Stimulated activated CD4-positive, alpha-beta T cell treated with anti-CD3 and anti-CD28 coated beads, Interleukin-4, amount 100 ng/mL, for 4 hours (primary cell): Measurements from ENCODE around the gene TRAPPC5.
A peak's percentile ranks its signal among the peaks of the same experiment; 100 is the strongest.

Experiments
- DNase-seq, 2 experiments: peaks; one replicate each; pipeline ENCODE4 v3.0.0-alpha.2; 2020

The TRAPPC5 gene

GRCh38 chr19:7646426-7646700 is 34.3 kb upstream of the TRAPPC5 start:
- no peak for DNase-seq

- no peak for DNase-seq
Observed at GRCh38 chr19:7647156-7647555, 33.5 kb upstream of the TRAPPC5 start.

- no peak for DNase-seq
Observed at GRCh38 chr19:7648265-7649014, 32.2 kb upstream of the TRAPPC5 start.

DNA sequence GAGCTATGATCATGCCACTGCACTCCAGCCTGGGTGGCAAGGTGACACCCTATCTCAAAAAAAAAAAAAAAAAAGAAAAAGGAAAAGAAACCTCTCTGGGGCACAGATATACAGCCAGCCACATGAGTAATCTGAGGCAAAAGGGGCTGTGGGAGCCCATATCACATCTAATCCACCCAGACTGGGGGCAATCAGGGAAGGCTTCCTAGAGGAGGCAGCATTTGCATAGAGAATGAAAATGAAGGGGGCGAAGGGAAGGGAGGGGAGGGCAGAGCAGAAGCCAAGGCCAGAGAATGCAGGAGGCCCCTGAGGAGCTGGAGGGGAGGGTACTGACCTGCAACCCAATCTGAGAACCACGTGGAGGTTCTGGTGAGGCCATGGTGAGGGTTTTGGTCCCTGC is 30.5 kb upstream of the TRAPPC5 start:
- DNase-seq = no peak

DNA sequence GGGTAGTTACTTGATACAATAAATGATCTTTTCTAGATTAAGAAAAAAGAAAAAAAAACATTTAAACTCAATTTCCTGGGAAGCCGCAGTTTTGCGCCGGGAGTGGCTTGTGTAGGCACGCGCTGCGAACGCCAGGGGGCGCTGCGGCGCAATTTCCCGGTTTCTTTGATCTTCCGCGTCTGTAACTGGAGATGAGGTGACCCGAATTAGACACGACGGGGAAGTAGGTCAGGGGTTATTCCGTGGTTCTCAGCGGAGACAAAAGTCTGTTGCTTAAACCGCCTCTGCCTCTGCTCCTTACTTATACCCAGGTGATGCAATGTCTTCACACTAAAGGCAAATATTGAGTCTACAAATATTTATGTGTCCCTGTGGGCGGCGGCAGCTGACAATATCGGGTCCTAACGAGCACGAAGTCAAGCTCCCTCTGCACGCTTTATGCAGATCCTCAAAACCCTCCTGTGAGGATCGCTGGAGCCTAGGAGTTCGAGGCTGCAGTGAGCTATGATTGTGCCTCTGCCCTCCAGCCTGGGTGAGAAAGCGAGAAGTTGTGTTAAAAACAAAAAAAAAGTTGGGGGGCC is 28.5 kb upstream of the TRAPPC5 start:
- DNase-seq = peak; percentile 78 to 84

DNA sequence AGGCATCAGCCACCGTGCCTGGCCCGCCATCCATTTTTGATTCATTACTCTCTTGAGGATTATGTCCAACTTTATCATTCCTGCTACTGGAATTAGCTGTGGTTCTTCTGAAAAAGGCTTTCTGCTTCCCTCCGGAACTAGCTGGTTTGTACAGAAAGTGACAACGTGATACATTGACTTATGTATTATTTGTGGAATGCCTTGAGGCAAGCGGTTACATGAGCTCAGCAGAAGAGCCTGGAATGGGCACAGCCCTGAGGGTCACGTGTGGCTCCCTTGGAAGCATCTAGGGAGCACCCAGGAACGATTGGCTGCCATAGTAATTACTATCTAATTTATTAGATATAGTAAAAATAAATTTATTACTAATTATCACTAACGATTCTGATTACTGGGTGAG is 26.2 kb upstream of the TRAPPC5 start:
- no peak for DNase-seq

- no peak for DNase-seq
Observed at GRCh38 chr19:7655581-7655980, 25.1 kb upstream of the TRAPPC5 start.

DNA sequence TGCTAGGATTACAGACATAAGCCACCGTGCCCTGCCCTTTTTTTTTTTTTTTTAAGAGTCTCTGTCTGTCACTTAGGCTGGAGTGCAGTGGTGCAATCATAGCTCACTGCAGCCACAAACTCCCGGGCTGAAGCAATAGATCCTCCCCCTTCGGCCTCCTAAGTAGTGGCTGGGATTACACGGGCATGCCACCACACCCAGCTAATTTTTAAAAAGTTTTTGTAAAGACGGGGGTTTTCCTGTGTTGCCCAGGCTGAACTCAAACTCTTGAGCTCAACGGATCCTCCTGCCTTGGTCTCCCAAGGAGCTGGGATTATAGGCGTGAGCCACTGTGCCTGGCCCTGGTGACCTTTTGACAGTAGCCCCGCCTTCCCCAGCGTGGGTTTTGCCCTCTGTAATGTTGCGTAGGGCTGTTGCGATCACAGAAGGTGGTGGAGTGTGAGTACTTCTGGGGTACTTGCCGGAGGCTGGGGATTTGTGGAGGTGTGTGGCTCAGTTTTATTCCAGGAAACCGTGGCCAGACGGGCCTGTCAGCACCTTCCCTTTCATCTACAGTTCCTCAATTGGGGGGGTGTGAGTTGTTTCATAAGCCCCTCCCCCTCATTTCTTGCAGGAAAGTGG is 23.4 kb upstream of the TRAPPC5 start:
- peak in 1 of 2 experiments; percentile 32 for DNase-seq

DNA sequence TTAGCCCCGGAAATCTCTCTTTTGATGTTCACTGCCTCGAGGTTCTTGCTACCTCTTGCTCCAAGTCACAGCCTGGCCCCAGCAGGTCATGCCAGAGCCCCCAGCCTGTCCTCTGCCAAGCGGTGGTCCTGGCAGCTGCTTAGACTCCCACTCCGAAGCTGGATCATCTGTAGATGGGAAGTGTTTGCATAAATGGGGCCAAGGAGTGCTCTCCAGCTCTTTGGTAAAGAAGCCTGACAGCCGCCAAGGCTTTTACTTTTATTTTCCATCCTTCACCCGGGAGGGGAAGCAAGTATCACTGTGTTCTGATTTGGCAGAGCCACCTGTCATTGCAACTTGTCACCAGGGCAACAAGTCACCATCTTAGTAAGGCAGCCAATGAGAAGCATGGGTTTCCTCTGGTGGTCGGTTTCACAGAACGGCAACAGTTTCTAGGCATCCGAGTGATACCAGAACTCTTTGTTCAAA is 22.4 kb upstream of the TRAPPC5 start:
- peak in 1 of 2 experiments; percentile 47 for DNase-seq

GRCh38 chr19:7661744-7662538 is 18.7 kb upstream of the TRAPPC5 start:
- DNase-seq = no peak

DNA sequence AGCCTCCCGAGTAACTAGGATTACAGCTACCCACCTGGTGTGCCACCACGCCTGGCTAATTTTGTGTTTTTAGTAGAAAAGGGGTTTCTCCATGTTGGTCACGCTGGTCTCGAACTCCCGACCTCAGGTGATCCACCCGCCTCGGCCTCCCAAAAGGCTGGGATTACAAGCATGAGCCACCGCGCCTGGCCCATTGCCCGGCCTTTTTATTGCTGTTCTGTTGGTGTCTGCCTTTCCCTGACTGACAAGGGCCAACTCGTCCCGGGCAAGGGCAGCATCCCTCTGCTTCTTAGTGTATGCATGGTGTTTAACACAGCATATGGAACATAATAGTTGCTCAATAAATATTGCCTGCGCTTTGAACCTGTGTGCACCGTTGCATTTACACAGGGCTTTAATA is 18.0 kb upstream of the TRAPPC5 start:
- no peak for DNase-seq

DNA sequence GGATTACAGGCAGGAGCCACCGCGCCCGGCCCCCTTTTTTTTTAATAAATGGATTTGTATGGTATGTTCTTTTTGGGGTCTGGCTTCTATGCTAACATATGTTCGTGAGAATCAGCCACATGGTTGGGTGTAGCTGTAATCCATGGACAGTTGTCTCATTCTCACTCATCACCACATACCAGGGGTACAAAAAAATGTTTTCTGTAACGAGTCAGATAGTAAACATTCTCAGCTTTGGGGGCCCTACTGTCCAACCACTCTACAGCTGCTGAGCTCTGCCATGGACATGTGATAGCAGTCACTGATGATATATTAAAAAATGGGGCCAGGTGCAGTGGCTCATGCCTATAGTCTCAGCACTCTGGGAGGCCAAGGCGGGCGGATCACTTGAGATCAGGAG is 16.9 kb upstream of the TRAPPC5 start:
- DNase-seq = no peak

DNA sequence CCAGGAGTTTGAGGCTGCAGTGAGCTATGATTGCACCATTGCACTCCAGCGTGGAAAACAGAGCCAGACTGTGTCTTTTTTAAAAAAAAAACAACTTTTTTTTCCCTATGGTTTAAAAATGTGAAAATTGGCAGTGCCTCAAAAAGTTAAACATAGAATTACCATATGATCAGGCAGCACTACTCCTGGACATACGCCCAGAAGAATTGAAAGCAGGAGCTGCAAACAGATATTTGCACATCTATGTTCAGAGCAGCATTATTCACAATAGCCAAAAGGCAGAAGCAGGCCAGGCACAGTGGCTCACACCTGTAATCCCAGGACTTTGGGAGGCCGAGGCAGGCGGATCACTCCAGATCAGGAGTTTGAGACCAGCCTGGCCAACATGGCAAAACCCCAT is 15.6 kb upstream of the TRAPPC5 start:
- DNase-seq = no peak

DNA sequence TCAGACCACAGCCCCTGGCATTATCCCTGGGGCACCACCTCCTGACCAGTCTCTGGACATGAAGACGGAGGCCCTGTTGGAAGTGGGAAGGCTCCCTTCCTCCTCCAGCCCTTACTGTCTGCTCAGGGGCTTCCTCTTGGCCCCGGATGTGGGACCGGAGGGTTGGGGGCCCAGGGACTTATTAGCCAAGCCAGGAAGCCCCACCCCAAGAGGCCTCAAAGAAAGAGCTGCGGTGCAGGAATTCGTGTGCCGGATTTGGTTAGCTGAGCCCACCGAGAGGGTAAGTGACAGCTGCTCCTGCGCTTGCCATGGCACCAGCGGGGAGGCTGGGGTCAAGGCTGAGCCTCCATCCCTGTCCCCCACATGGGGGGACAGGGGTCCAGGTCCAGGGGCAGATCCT is 11.8 kb upstream of the TRAPPC5 start, which contains the start of gene RETN:
Gene RETN (plus strand): TSS at position 208 of the 400 bp plus-strand sequence. CDS start 278 bp downstream, outside the sequence.
- DNase-seq = no peak

GRCh38 chr19:7669641-7670040 is 11.0 kb upstream of the TRAPPC5 start:
- no peak for DNase-seq

- no peak for DNase-seq
Observed at GRCh38 chr19:7670150-7670783, 10.4 kb upstream of the TRAPPC5 start.

DNA sequence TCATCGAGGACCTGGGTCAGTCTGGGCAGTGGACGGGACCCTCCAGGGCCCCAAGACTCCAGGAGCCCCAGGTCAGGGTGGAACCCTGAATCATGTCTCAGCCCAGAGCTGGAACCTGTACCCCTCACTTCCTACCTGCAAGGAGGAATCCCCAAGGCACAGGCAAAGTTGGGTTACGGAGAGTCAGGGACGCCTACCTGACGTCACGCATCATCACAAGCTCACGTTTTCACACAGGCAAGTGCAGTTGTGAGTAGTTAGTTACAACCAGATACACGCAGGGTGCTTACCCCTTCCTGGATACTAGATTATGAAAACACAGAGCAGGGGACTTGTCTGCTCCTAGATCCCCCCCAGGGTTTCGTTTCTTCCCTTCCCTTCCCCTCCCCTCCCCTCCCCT is 9.8 kb upstream of the TRAPPC5 start:
- DNase-seq = no peak

GRCh38 chr19:7672522-7672921 is 8.1 kb upstream of the TRAPPC5 start:
- DNase-seq = no peak

GRCh38 chr19:7674010-7675005 is 6.3 kb upstream of the TRAPPC5 start:
- DNase-seq = peak in 1 of 2 experiments; percentile 24

DNA sequence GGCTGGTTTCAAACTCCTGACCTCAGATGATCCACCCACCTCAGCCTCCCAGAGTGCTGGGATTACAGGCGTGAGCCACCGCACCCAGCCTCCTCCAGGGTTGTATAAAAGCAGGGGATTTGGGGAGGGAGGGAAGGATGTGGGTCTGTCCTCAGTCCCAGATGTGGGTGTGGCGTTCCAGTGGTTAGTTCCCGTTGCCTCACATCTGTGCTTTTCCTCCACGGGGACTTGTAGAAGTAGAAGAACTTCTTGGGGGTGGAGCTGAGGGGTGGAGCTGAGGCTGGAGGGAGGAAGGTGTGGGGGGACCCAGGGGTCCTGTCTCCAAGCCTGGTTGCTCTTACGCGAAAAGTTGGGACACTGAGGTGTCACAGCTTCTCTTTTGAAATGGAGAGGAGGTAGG is 4.3 kb upstream of the TRAPPC5 start:
- no peak for DNase-seq

DNA sequence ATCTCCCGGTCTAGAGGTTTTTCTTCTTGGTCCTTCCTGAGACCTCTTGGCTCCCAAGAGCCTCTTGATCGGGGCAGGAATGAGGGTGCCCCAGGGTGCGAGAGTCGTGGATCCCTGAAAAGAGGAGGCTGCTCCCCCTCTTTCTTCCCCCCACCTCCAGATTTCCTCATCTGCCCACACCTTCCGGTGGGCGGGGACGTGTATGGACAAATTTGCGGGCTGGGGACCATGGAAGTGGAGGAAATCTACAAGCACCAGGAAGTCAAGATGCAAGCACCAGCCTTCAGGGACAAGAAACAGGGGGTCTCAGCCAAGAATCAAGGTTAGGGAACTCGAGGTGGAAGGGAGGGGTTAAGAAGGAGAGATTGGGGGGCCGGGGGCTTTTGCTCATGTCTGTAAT is 3.8 kb upstream of the TRAPPC5 start, which contains the start of gene MCEMP1:
Gene MCEMP1 (plus strand): TSS at position 237 of the 400 bp plus-strand sequence. CDS start 31 bp downstream, at position 268.
- DNase-seq = no peak
